ENCODE results near the gene PEX1. TPM values are rescaled to one million over a fixed set of nuclear protein-coding genes. Genes with fewer than 3 reads are reported as not detected.
"Not testable (repeated sequence)": the region's sequence is repeated elsewhere in the genome, so short reads cannot be mapped to it uniquely, and the experiment has no call there.

PEX1 gene
- polyA plus RNA-seq, 1 donor from 2014 or later, result 6.2 TPM

DNA sequence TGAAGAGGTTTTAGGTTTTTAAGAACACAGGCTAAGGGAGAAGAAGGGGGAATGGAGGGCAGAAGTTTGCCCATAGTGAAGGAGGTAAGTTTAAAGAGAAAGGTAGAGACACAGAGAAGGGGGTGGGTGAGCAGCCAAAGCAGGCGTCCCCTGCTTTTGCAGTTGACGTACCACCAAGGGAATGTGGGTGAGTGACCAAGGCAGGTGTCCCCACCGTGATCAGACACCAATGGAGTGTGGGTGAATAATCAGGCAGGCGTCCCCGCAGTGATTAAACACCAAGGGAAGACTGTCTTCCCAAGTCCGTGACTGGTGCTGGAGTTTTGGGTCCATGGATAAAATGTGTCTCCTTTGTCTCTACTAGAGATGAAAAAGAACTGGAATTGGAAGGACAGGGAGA lies 44.1 kb downstream of the PEX1 start:
- not testable (repeated sequence) for H3K27ac Mint-ChIP-seq, H3K9me3 Mint-ChIP-seq, H3K4me1 Mint-ChIP-seq, H3K27me3 Mint-ChIP-seq, H3K36me3 Mint-ChIP-seq, H3K4me3 Mint-ChIP-seq

- H3K36me3 Mint-ChIP-seq, H3K27ac Mint-ChIP-seq, H3K4me1 Mint-ChIP-seq, H3K9me3 Mint-ChIP-seq, H3K4me3 Mint-ChIP-seq, H3K27me3 Mint-ChIP-seq: not testable (repeated sequence)
These were observed 44.7 kb downstream of the PEX1 start for GRCh38 chr7:92483624-92484023.

- H3K4me1 Mint-ChIP-seq, H3K36me3 Mint-ChIP-seq, H3K9me3 Mint-ChIP-seq, H3K27me3 Mint-ChIP-seq, H3K27ac Mint-ChIP-seq, H3K4me3 Mint-ChIP-seq: not testable (repeated sequence)
These were observed 49.2 kb downstream of the PEX1 start for GRCh38 chr7:92479146-92479545.

DNA sequence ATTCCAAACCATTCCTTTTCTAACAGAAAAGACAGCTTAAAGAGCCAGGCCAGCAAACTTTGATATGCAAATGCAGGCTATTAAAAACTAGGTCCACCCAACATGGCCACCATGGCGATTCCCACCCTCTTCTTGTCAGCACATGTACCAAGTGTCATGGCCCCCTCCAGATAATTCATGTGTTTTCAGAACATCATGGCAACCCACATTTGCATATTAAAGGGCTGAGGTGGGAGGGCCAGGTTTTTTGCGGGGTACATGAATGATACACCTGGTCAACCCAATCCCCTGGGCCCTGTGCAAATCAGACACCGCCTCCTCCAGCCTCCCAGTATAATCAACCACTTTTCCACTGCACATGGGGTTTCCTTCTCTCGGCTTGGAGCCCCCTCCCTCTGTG lies 49.6 kb downstream of the PEX1 start:
- H3K4me1 Mint-ChIP-seq, result no peaks in the 10 kb centered on the region
- peaks cover 0 to 2% (median 0%) of the 10 kb centered on the region in 3 donors for H3K9me3 Mint-ChIP-seq
- no peak overlapping the region for H3K27ac Mint-ChIP-seq
- no peak overlapping the region for H3K4me3 Mint-ChIP-seq
- H3K27me3 Mint-ChIP-seq, result no peaks in the 10 kb centered on the region
- H3K36me3 Mint-ChIP-seq, result peaks cover 5% of the 10 kb centered on the region

- Mint-ChIP-seq H3K9me3 (peaks cover 0 to 2% (median 0%) of the 10 kb centered on the region in 3 donors), H3K27me3 (no peaks in the 10 kb centered on the region), H3K27ac (no peak overlapping the region), H3K4me1 (no peaks in the 10 kb centered on the region), H3K36me3 (peaks cover 5% of the 10 kb centered on the region), H3K4me3 (no peak overlapping the region)
These were observed 50.2 kb downstream of the PEX1 start for GRCh38 chr7:92478095-92478494.

DNA sequence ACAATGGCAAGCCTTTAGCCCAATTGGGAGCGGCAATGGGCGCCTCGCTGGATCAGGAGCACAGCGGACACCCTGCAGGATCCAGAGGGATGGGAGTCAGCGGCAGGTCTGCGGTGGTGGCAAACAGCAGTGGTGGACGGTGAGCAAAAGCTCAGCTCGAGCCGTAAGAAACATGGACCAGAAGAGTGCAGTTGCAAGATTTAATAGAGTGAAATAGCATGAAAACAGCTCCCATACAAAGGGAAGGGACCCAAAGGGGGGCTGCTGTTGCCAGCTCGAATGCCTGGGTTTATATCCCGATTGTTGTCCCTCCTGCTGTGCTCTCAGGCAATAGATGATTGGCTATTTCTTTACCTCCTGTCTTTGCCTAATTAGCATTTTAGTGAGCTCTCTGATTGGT lies 50.6 kb downstream of the PEX1 start, which contains the start of gene ERVW-1:
Gene ERVW-1, minus strand, starts transcription at position 266 of the 400 bp plus-strand sequence. CDS start 7,565 bp downstream, outside the sequence.
- H3K4me3 Mint-ChIP-seq, H3K9me3 Mint-ChIP-seq, H3K27ac Mint-ChIP-seq, H3K4me1 Mint-ChIP-seq, H3K27me3 Mint-ChIP-seq, H3K36me3 Mint-ChIP-seq: not testable (repeated sequence)

DNA sequence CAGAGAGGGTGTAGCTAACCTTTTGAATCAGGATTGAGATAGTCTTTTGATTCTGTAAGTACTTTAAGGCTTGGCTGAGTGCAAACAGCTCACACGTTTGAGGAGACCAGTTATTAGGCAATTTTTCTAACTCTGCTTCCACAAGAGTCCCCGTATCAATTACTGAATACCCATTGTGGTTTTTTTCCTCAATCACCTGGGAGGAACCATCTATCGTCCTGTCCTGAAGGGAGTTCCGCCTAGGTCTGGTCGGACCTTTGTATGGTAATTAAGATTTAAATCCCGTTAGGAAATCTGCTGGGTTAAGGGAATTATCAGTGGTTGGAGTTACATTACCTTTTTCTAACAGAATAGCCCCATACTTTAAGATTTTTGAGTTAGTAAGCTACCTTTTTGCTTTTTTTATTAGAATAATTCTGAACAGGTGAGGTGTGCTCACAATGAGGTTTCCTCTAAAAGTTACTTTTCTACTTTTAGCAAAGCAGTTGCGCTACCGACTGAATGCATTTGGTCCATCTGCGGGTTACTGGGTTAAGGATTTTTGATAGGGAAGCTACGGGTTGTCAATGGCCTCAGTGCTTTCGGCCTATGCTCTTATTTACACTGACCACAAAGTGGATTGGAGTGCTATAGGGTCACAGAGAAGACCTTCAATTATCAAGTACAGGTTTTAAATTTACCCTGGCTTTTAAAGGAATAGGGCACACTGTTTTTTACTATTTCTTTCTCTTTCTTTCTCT lies 52.3 kb downstream of the PEX1 start:
- not testable (repeated sequence) for H3K27ac Mint-ChIP-seq, H3K4me3 Mint-ChIP-seq, H3K9me3 Mint-ChIP-seq, H3K36me3 Mint-ChIP-seq, H3K4me1 Mint-ChIP-seq, H3K27me3 Mint-ChIP-seq

DNA sequence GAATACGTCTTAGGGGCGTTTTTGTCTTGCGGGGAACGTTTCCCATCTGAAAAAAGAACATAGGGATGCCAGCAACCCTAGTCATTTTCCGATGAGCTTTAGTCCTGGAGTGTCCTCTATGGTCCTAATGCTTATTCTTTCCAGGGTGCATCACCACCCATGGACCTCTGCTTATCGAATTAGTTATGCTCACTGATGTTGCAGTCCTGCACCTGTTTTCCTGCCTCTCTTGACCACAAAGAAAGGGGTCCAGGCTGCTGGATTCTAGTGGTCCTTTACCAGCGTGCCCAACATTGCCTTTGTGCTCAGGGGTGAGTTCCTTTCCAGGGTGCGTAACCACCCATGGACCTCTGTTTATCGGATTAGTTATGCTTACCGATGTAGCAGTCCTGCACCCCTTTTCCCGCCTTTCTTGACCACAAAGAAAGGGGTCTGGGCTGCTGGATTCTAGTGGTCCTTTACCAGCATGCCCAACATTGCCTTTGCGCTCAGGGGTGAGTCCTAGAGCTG lies 53.0 kb downstream of the PEX1 start:
- H3K27ac Mint-ChIP-seq, H3K4me3 Mint-ChIP-seq, H3K9me3 Mint-ChIP-seq, H3K36me3 Mint-ChIP-seq, H3K4me1 Mint-ChIP-seq, H3K27me3 Mint-ChIP-seq: not testable (repeated sequence)

GRCh38 chr7:92473989-92474388 lies 54.3 kb downstream of the PEX1 start:
- not testable (repeated sequence) for H3K36me3 Mint-ChIP-seq, H3K9me3 Mint-ChIP-seq, H3K4me3 Mint-ChIP-seq, H3K27me3 Mint-ChIP-seq, H3K27ac Mint-ChIP-seq, H3K4me1 Mint-ChIP-seq

GRCh38 chr7:92468589-92468988 lies 59.7 kb downstream of the PEX1 start:
- not testable (repeated sequence) for H3K4me3 Mint-ChIP-seq, H3K9me3 Mint-ChIP-seq, H3K27me3 Mint-ChIP-seq, H3K27ac Mint-ChIP-seq, H3K4me1 Mint-ChIP-seq
- H3K36me3 Mint-ChIP-seq, result peaks cover 11% of the 10 kb centered on the region

GRCh38 chr7:92466682-92467081 lies 61.6 kb downstream of the PEX1 start:
- Mint-ChIP-seq H3K27ac (no peak overlapping the region), H3K4me3 (no peak overlapping the region), H3K4me1 (peaks cover 0 to under 1% (median 0%) of the 10 kb centered on the region in 3 donors), H3K36me3 (peaks cover 13% of the 10 kb centered on the region), H3K27me3 (no peaks in the 10 kb centered on the region), H3K9me3 (peaks cover 0 to 5% (median 3%) of the 10 kb centered on the region in 3 donors)

- Mint-ChIP-seq H3K36me3 (peaks cover 13% of the 10 kb centered on the region), H3K4me3 (no peak overlapping the region), H3K27me3 (no peaks in the 10 kb centered on the region), H3K27ac (no peak overlapping the region), H3K9me3 (peaks cover 0 to 5% (median 3%) of the 10 kb centered on the region in 3 donors), H3K4me1 (peaks cover 0 to 4% (median 2%) of the 10 kb centered on the region in 3 donors)
These were observed 63.8 kb downstream of the PEX1 start for GRCh38 chr7:92464515-92464914.

GRCh38 chr7:92462560-92462959 lies 65.8 kb downstream of the PEX1 start:
- H3K36me3 Mint-ChIP-seq, result peaks cover 9% of the 10 kb centered on the region
- H3K4me1 Mint-ChIP-seq, result peaks cover 0 to 4% (median 2%) of the 10 kb centered on the region in 3 donors
- no peak overlapping the region for H3K4me3 Mint-ChIP-seq
- H3K27me3 Mint-ChIP-seq, result no peaks in the 10 kb centered on the region
- no peak overlapping the region for H3K27ac Mint-ChIP-seq
- peaks cover 0 to 2% (median 0%) of the 10 kb centered on the region in 3 donors for H3K9me3 Mint-ChIP-seq

GRCh38 chr7:92461027-92462003 lies 67.0 kb downstream of the PEX1 start:
- no peak overlapping the region for H3K27ac Mint-ChIP-seq
- H3K27me3 Mint-ChIP-seq, result no peaks in the 10 kb centered on the region
- H3K36me3 Mint-ChIP-seq, result peaks cover 3% of the 10 kb centered on the region
- H3K9me3 Mint-ChIP-seq, result no peaks in the 10 kb centered on the region
- peaks cover 0 to 4% (median 2%) of the 10 kb centered on the region in 3 donors for H3K4me1 Mint-ChIP-seq
- no peak overlapping the region for H3K4me3 Mint-ChIP-seq

GRCh38 chr7:92460510-92460909 lies 67.8 kb downstream of the PEX1 start:
- H3K27ac Mint-ChIP-seq, result no peak overlapping the region
- H3K9me3 Mint-ChIP-seq, result no peaks in the 10 kb centered on the region
- H3K27me3 Mint-ChIP-seq, result no peaks in the 10 kb centered on the region
- H3K4me3 Mint-ChIP-seq, result no peak overlapping the region
- H3K4me1 Mint-ChIP-seq, result peaks cover 0 to 4% (median 2%) of the 10 kb centered on the region in 3 donors
- peaks cover 3% of the 10 kb centered on the region for H3K36me3 Mint-ChIP-seq

Measured in IgD-negative memory B cell (primary cell).